GM12801 (cell line): Measurements from ENCODE around the gene CHRDL2.

Experiments used
- CTCF ChIP-seq: IDR thresholded peaks from one replicate; pipeline ENCODE4 v1.5.1; 2011; ENCODE audit warnings: control low read depth; ENCODE audit not compliant: insufficient read length; ENCODE audit errors: extremely low read depth

The CHRDL2 gene

GRCh38 chr11:74685905-74686304, 45.3 kb downstream of the CHRDL2 start:
- TF ChIP-seq CTCF: no peak

GRCh38 chr11:74685338-74685737, 45.9 kb downstream of the CHRDL2 start:
- TF ChIP-seq CTCF: no peak

- TF ChIP-seq CTCF: no peak
Observed at GRCh38 chr11:74684661-74685060, 46.6 kb downstream of the CHRDL2 start.

- no peak for TF ChIP-seq CTCF
Observed at GRCh38 chr11:74683941-74684481, 47.2 kb downstream of the CHRDL2 start.

- TF ChIP-seq CTCF: no peak
Observed at GRCh38 chr11:74683279-74683871, 47.9 kb downstream of the CHRDL2 start.

- TF ChIP-seq CTCF: no peak
Observed at GRCh38 chr11:74682731-74683278, 48.4 kb downstream of the CHRDL2 start.

GRCh38 chr11:74681686-74682651, 49.3 kb downstream of the CHRDL2 start:
- no peak for TF ChIP-seq CTCF
